ENCODE data around the gene HUNK.

Gene HUNK

GRCh38 chr21:31943561-31943960, 70.7 kb downstream of the HUNK start:
- Histone ChIP-seq H3K27me3 (replicated peaks; ENCODE audit: insufficient read depth, low read length) (no peaks in the 10 kb centered on the region), H2AFZ (ENCODE audit: low read length) (no peak overlapping the region)

GRCh38 chr21:31945141-31945540, 72.3 kb downstream of the HUNK start:
- Histone ChIP-seq H4K20me1 (ENCODE audit: insufficient read depth, low read length) (no peaks in the 10 kb centered on the region), H3K9me2 (replicated peaks; ENCODE audit: insufficient read depth, low read length) (no peaks in the 10 kb centered on the region), H3K79me2 (ENCODE audit: low read length) (no peaks in the 10 kb centered on the region), H3F3A (ENCODE audit: insufficient read depth, low read length) (no peaks in the 10 kb centered on the region), H3K9me3 (replicated peaks; ENCODE audit: insufficient read depth, low read length) (no peaks in the 10 kb centered on the region), H3K9ac (ENCODE audit: low read length) (no peak overlapping the region), H3K27ac (ENCODE audit: low read length) (no peak overlapping the region), H3K4me2 (ENCODE audit: low read depth, low read length) (no peak overlapping the region), H3K4me3 (ENCODE audit: low read length) (no peak overlapping the region), H3K36me3 (replicated peaks; ENCODE audit: insufficient read depth, low read length) (no peaks in the 10 kb centered on the region), H3K4me1 (ENCODE audit: low read length) (no peaks in the 10 kb centered on the region), H3K27me3 (replicated peaks; ENCODE audit: insufficient read depth, low read length) (no peaks in the 10 kb centered on the region), H2AFZ (ENCODE audit: low read length) (no peak overlapping the region)
- no peak for TF ChIP-seq CTCF (IDR thresholded peaks at IDR 0.05; ENCODE audit: low read length)
- no peak for TF ChIP-seq EZH2phosphoT487 (IDR thresholded peaks at IDR 0.05; ENCODE audit: low read length)
- no peak for TF ChIP-seq EZH2 (optimal IDR thresholded peaks at IDR 0.05; ENCODE audit: low read depth, low read length)
- DNase-seq = no peak

More at GRCh38 chr21:31943561-31943960, 70.7 kb downstream of the HUNK start:
- H3K79me2 ChIP-seq (ENCODE audit: low read length) = no peaks in the 10 kb centered on the region
- H3K9me2 ChIP-seq (replicated peaks; ENCODE audit: insufficient read depth, low read length) = no peaks in the 10 kb centered on the region
- H3K4me2 ChIP-seq (ENCODE audit: low read depth, low read length) = no peak overlapping the region
- TF ChIP-seq EZH2phosphoT487 (IDR thresholded peaks at IDR 0.05; ENCODE audit: low read length) (no peak), EZH2 (optimal IDR thresholded peaks at IDR 0.05; ENCODE audit: low read depth, low read length) (no peak), CTCF (IDR thresholded peaks at IDR 0.05; ENCODE audit: low read length) (no peak)
- H3F3A ChIP-seq (ENCODE audit: insufficient read depth, low read length) = no peaks in the 10 kb centered on the region
- H3K9ac ChIP-seq (ENCODE audit: low read length) = no peak overlapping the region
- H3K9me3 ChIP-seq (replicated peaks; ENCODE audit: insufficient read depth, low read length) = no peaks in the 10 kb centered on the region
- no peak overlapping the region for H3K27ac ChIP-seq (ENCODE audit: low read length)
- no peaks in the 10 kb centered on the region for H3K36me3 ChIP-seq (replicated peaks; ENCODE audit: insufficient read depth, low read length)
- no peak overlapping the region for H3K4me3 ChIP-seq (ENCODE audit: low read length)
- no peak for DNase-seq
- H3K4me1 ChIP-seq (ENCODE audit: low read length) = no peaks in the 10 kb centered on the region
- H4K20me1 ChIP-seq (ENCODE audit: insufficient read depth, low read length) = no peaks in the 10 kb centered on the region

- no peaks in the 10 kb centered on the region for H3K9me3 ChIP-seq (replicated peaks; ENCODE audit: insufficient read depth, low read length)
- no peaks in the 10 kb centered on the region for H3K4me1 ChIP-seq (ENCODE audit: low read length)
- H3F3A ChIP-seq (ENCODE audit: insufficient read depth, low read length) = no peaks in the 10 kb centered on the region
- TF ChIP-seq EZH2phosphoT487 (IDR thresholded peaks at IDR 0.05; ENCODE audit: low read length) = no peak
- TF ChIP-seq EZH2 (optimal IDR thresholded peaks at IDR 0.05; ENCODE audit: low read depth, low read length) = no peak
- no peak for TF ChIP-seq CTCF (IDR thresholded peaks at IDR 0.05; ENCODE audit: low read length)
- no peaks in the 10 kb centered on the region for H3K36me3 ChIP-seq (replicated peaks; ENCODE audit: insufficient read depth, low read length)
- no peaks in the 10 kb centered on the region for H3K27me3 ChIP-seq (replicated peaks; ENCODE audit: insufficient read depth, low read length)
- no peaks in the 10 kb centered on the region for H4K20me1 ChIP-seq (ENCODE audit: insufficient read depth, low read length)
- no peak overlapping the region for H3K4me3 ChIP-seq (ENCODE audit: low read length)
- no peak overlapping the region for H3K9ac ChIP-seq (ENCODE audit: low read length)
- DNase-seq = no peak
- H3K4me2 ChIP-seq (ENCODE audit: low read depth, low read length) = no peak overlapping the region
- H3K27ac ChIP-seq (ENCODE audit: low read length) = no peak overlapping the region
- H3K79me2 ChIP-seq (ENCODE audit: low read length) = no peaks in the 10 kb centered on the region
- H3K9me2 ChIP-seq (replicated peaks; ENCODE audit: insufficient read depth, low read length) = no peaks in the 10 kb centered on the region
- no peak overlapping the region for H2AFZ ChIP-seq (ENCODE audit: low read length)
These were observed 72.7 kb downstream of the HUNK start for GRCh38 chr21:31945546-31945945.

Measured in MM.1S (cell line).